Measurements from ENCODE around the gene MAGI3.
A peak's percentile ranks its signal among the peaks of the same experiment; 100 is the strongest.

Gene MAGI3

DNA sequence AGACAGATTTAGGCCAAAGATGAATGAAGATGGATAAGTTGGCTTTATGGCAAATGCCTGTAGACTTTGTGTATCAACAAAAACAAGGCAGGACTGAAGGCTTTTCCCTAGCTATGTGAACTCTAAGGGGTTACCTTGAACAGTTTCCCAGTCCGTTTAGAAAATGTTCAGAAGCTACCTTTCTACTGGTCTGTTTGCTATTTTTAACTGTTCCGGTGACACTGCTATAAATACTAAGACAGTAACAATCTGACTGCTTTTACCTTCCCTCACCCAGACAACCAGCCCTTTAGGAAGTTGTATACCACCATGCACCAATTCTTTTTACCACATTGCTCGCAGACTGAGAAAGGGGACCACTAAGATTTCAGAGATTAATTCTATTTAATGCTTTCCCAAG lies 266.8 kb downstream of the MAGI3 start:
- no peak for DNase-seq (ENCODE audit: low read depth)
- H3K4me3 ChIP-seq (ENCODE audit: low read length), result no peak overlapping the region
- TF ChIP-seq, protein P1, sequence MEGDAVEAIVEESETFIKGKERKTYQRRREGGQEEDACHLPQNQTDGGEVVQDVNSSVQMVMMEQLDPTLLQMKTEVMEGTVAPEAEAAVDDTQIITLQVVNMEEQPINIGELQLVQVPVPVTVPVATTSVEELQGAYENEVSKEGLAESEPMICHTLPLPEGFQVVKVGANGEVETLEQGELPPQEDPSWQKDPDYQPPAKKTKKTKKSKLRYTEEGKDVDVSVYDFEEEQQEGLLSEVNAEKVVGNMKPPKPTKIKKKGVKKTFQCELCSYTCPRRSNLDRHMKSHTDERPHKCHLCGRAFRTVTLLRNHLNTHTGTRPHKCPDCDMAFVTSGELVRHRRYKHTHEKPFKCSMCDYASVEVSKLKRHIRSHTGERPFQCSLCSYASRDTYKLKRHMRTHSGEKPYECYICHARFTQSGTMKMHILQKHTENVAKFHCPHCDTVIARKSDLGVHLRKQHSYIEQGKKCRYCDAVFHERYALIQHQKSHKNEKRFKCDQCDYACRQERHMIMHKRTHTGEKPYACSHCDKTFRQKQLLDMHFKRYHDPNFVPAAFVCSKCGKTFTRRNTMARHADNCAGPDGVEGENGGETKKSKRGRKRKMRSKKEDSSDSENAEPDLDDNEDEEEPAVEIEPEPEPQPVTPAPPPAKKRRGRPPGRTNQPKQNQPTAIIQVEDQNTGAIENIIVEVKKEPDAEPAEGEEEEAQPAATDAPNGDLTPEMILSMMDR (conservative IDR thresholded peaks at IDR 0.05; ENCODE audit: low read depth, low read length), result no peak

DNA sequence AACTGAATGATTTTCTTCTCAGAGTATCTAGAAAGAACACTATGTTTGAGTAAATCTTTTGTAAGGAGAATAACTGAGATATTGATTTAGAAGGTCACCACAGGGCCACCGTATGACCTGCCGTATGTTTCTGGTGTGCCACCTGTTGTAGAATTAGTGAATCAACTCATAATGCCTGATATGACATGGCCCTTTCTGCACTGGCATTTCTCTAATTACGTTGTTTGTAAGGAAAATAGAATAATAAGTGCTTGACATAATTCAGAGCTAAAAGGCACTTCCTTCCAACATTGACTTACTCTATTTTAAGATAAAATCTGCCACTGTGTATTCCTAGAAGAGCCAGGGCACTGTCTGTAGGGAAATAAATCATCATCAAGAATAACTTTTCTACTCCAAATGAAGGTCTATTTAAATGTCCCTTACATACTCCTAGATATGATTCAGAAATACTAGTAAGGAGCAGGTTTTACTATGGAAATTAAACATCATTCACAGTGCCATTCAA lies 267.3 kb downstream of the MAGI3 start:
- TF ChIP-seq, protein P1 (conservative IDR thresholded peaks at IDR 0.05; ENCODE audit: low read depth, low read length), result no peak
- no peak overlapping the region for H3K4me3 ChIP-seq (ENCODE audit: low read length)
- DNase-seq (ENCODE audit: low read depth), result no peak

- TF ChIP-seq, protein P1 (conservative IDR thresholded peaks at IDR 0.05; ENCODE audit: low read depth, low read length), result no peak
- DNase-seq (ENCODE audit: low read depth), result no peak
- peak overlapping the region; percentile 35 for H3K4me3 ChIP-seq (ENCODE audit: low read length)
Observed at GRCh38 chr1:113659035-113659434, 268.7 kb downstream of the MAGI3 start.

- TF ChIP-seq, protein P1 (conservative IDR thresholded peaks at IDR 0.05; ENCODE audit: low read depth, low read length), result no peak
- no peak overlapping the region for H3K4me3 ChIP-seq (ENCODE audit: low read length)
- DNase-seq (ENCODE audit: low read depth), result no peak
Observed at GRCh38 chr1:113659556-113659955, 269.2 kb downstream of the MAGI3 start.

GRCh38 chr1:113660088-113660487 lies 269.8 kb downstream of the MAGI3 start:
- DNase-seq (ENCODE audit: low read depth), result no peak
- TF ChIP-seq, protein P1 (conservative IDR thresholded peaks at IDR 0.05; ENCODE audit: low read depth, low read length), result no peak
- H3K4me3 ChIP-seq (ENCODE audit: low read length), result no peak overlapping the region

- TF ChIP-seq, protein P1 (conservative IDR thresholded peaks at IDR 0.05; ENCODE audit: low read depth, low read length), result no peak
- no peak for DNase-seq (ENCODE audit: low read depth)
- no peak overlapping the region for H3K4me3 ChIP-seq (ENCODE audit: low read length)
Observed at GRCh38 chr1:113662101-113662500, 271.8 kb downstream of the MAGI3 start.

DNA sequence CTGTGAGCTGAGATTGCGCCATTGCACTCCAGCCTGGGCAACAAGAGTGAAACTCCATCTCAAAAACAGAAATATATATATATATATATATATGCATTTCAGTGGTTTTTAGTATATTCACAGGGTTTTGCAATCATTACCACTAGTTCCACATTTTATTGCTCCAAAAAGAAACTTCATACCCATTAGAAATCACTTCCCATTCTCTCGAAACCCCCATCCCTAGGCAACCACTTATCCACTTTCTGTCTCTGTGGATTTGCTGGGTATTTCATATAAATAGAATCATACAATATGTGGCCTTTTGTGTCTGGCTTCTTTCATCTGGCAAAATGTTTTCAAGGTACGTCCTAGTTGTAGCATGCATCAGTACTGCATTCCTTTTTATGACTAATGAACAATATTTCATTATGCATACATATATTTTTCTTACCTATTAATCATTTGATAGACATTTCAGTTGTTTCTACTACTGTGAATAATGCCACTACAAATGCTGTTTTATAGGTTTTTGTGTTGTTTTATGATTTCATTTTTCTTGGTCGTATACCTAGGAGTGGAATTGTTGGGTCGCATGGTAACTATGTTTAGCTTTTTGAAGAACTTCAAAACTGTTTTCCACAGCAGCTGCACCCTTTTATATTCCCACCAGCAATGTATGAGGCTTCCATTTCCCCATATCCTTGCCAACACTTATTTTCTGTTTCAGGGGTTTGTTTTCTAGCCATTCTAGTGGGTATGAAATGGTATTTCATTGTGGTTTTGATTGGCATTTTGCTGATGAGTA lies 273.0 kb downstream of the MAGI3 start:
- DNase-seq (ENCODE audit: low read depth), result no peak
- TF ChIP-seq, protein P1 (conservative IDR thresholded peaks at IDR 0.05; ENCODE audit: low read depth, low read length), result no peak

More for the DNA sequence above, 273.0 kb downstream of the MAGI3 start:
- no peak overlapping the region for H3K4me3 ChIP-seq (ENCODE audit: low read length)
